HG03432 (cell line): Measurements from ENCODE around the gene CD48.
"Not testable (repeated sequence)": the region's sequence is repeated elsewhere in the genome, so short reads cannot be mapped to it uniquely, and the experiment has no call there.

ENCODE experiments used
- ATAC-seq: cut with Tn5 transposase; IDR thresholded peaks from one replicate; pipeline ENCODE4 v1.9.1; 2021; ENCODE audit warnings: mild to moderate bottlenecking, moderate library complexity; ENCODE audit not compliant: unreplicated experiment

Gene CD48

GRCh38 chr1:160716013-160716412 lies 4.4 kb upstream of the CD48 start:
- no peak for ATAC-seq

DNA sequence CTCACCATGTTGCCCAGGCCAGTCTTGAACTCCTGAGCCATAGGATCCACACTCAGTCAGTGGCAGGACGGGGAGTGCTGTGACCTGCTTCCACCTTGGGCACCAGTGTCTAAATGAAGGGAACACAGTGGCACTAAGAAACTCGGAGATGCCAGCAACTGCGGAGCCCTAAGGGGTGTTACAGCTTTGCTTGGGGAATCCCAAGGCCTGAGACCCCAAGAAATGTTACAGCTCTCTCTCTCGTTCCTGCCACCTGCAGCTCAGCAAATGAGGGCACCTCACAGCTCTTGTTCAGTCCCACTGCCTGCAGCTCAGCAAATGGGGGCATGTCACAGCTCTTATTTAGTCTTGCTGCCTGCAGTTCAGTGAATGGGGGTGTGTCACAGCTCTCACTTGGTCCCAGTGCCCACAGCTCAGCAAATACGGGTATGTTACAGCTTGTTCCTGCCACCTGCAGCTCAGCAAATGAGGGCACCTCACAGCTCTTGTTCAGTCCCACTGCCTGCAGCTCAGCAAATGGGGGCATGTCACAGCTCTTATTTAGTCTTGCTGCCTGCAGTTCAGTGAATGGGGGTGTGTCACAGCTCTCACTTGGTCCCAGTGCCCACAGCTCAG lies 2.5 kb upstream of the CD48 start:
- ATAC-seq, result not testable (repeated sequence)

DNA sequence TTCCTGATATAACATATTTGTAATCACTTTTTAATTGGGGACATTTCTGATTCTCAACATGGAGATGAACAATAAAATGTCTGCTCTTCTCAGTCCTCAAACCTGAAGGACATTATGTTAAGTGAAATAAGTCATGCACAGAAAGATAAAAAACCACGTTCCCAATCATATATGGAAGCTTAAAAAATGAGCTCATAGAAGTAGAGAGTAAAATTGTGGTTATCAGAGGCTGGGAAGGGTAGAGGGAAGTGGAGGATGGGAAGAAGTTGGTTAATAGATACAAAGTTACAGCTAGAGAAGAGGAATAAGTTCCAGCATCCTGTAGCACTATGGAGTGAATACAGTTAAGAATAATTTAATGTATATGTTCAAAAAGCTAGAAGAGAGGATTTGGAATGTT lies 1.5 kb upstream of the CD48 start:
- no peak for ATAC-seq

DNA sequence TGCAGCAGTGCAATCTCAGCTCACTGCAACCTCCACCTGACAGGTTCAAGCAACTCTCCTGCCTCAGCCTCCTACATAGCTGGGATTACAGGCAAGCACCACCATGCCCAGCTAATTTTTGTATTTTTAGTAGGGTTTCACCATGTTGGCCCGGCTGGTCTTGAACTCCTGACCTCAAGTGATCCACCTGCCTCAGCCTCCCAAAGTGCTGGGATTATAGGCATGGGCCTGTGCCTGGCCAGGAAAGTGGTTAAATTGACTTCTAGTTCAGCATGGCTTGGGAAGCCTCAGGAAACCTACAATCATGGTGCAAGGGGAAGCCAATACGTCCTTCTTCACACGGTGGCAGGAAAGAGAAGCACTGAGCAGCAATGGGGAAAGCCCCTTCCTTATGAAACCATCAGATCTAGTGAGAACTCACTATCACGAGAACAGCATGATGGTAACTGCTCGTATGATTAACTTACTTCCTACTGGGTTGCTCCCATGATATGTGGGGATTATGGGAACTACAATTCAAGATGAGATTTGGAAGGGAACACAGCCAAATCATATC lies 981 bp upstream of the CD48 start:
- ATAC-seq, result peak; percentile 43

DNA sequence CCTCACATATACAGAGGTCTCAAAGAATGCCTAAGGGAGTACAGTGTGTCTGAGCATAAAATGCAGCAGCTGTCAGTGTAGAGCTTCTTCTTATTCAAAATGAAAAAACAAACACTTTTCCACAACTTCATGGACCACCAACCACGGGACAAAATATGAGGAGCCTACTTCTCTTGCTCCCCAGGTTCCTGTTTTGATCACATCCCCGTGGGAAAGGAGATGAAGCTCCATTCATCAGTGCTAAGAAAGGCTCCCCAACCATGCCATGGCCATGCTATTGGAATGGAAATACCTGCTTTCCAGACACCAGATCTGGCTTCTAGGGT lies 383 bp downstream of the CD48 start:
- ATAC-seq, result no peak

GRCh38 chr1:160710517-160711252 lies 937 bp downstream of the CD48 start:
- no peak for ATAC-seq

GRCh38 chr1:160709715-160710114 lies 1.9 kb downstream of the CD48 start:
- no peak for ATAC-seq

DNA sequence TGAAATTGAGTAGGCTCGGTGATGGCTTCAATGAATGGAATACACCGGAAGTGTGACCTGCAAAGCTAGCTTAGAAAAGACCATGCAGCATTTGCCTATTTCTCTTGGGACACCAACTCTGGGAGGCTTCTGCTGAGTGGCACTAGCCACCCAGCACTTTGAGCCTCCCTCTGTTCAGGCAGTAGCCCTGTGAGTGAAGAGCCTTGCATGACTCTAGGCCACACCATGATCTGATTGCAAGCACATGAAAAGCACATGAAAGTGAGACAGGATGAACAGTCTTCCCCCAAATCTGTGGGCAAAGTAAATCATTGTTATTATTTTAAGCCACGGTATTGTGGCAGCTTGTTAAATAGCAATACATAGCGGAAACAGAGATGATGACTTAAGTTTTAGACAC lies 2.8 kb downstream of the CD48 start:
- ATAC-seq, result peak; percentile 32

- no peak for ATAC-seq
Measured at GRCh38 chr1:160708118-160708517, 3.5 kb downstream of the CD48 start.

DNA sequence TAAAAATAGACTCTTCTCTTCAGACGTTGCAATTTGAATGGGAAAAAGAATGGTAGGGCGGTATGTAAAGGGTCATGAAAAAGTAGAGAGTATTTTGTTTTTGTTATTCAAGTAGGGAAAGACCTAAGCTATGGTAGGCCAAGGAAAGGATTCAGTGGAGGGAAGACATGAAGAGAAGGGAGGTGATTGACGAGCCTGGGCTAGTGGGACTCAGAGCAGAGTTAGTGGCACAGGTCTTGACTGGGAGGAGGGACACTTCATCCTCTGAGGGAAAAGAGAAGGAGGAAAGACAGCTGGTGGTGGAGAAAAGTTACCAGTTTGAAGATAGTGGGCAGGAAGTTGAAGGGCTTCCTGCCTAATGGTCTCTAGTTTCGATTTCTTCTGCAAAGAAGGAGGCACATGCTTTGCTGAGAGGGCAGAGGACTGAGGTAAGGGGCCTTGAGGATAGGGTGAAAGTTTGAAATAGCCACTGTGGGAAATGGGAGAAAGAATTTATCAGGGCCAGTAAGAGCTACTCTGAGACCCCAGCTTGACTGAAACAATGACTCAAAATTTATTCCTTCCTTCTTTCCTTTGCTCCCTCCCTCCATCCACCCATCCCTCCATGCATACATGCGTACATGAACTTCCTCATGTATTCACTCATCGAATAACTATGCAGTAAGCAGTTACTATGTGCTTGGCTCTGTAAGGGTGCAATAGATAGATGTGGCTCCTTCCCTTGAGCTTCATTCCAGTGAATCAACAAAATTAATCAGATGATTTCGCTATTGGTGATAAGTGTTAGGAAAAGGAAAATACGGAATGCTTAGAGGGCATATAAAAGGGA lies 4.2 kb downstream of the CD48 start:
- no peak for ATAC-seq

GRCh38 chr1:160706526-160707235 lies 4.9 kb downstream of the CD48 start:
- no peak for ATAC-seq

GRCh38 chr1:160705742-160706141 lies 5.9 kb downstream of the CD48 start:
- ATAC-seq, result no peak

- ATAC-seq, result not testable (repeated sequence)
Measured at GRCh38 chr1:160705212-160705621, 6.4 kb downstream of the CD48 start.

DNA sequence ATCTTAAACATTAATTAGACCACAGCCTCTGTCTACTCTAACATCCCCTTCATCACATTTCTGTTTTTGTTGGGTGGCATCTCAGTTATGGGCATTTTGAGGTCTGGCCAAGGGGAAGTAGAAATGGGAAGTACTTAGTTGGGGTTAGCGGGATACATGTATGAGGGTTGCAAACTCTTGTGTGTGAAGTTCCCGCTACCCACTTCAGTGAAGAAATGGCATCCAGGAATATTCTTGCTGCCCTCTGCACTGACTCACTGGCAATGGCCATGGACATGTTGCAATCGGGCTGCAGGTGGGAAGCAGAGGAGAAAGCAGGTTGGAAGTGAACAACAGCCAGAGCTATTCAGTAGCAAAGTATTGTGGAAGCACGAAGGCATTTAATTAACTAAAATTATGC lies 7.4 kb downstream of the CD48 start:
- no peak for ATAC-seq

DNA sequence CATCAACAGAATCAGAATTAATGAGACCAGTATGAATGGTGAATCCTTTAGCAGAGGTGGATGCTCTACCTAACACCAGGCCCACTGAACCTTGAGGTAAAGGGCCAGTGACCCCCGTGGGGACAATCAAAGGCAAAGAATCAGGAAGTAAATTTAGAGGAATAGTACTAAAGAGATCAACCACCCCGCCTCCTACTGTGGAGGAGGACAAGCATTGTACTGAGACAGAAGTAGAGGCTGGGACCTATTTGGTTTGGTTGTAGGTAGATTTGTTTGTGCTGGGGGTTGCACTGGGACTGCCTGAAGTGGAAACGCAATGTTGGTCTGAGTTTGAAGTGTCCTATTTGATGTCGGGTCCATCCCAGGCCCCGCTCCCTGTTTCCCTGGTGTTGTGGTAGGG lies 9.5 kb downstream of the CD48 start:
- no peak for ATAC-seq

DNA sequence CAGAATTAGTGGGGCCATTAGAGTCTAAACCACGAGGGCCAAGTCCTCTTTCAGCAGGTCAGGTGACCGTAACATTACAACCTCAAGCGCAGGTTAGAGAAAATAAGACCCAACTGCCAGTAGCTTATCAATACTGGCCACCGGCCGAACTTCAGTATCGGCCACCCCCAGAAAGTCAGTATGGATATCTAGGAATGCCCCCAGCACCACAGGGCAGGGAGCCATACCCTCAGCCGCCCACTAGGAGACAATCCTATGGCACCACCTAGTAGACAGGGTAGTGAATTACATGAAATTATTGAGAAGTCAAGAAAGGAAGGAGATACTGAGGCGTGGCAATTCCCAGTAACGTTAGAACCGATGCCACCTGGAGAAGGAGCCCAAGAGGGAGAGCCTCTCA lies 19.2 kb downstream of the CD48 start:
- not testable (repeated sequence) for ATAC-seq

GRCh38 chr1:160685266-160685665 lies 26.4 kb downstream of the CD48 start:
- ATAC-seq, result peak; percentile 47

DNA sequence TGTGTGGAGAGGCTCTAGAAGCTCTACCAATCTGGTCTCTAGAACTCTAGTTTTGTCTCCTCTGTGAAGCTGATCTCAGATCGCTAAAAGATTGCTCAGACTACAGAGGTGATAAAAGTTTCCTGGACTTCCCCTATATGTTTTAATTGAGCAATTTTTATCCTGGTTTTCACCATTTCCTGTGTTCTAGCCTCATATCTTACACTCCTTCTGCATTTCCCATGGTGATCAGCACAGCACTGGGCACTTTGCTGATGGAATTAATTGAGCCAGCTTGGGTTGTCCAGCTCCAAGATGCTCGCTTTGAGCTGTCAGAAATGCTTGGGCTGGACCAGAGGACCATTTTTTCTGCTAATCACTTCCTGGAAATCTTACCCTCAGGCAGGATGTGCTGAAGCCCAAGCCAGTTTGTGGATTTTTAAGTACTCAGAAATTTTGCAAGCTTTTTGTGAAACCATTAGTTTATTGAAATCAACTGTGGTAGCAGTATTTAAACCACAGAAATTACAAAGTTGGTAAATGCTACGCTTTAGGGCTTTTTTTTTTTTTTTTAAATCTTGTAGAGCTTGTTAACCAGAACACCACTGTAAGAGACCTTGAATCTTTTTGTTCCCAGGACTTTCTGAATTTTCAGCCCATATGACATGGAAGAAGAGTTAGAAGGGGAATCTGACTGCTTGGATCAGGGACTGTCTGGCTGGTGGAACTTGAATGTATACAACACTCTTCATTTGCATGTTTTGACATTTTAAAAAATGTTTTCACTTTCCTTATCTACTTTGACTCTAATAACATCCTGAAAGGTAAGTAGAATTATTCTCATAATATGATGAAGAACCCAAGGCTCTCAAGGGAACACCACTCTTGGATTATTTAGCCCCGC lies 28.4 kb downstream of the CD48 start:
- no peak for ATAC-seq

GRCh38 chr1:160681891-160682140 lies 29.8 kb downstream of the CD48 start:
- ATAC-seq, result no peak
